Mucosa of descending colon (tissue), 3 donors: ENCODE data around the gene FHL3. TPM values are rescaled to one million over a fixed set of nuclear protein-coding genes. Genes with fewer than 3 reads are reported as not detected.

Experiments
- ATAC-seq: fragments of 200-7000 bp; cut with Tn5 transposase; one replicate; pipeline ENCODE4 v1.9.1; 2020; ENCODE audit warnings: mild to moderate bottlenecking, moderate library complexity
- DNase-seq, 3 donors: peaks; one replicate each; pipeline ENCODE4 v3.0.0-alpha.2; 2020
- H3K36me3 ChIP-seq: fragments of 200-600 bp; one replicate; pipeline ENCODE4 v1.8.0; 2021; ENCODE audit warnings: low read depth, mild to moderate bottlenecking
- H3K4me1 ChIP-seq: fragments of 200-600 bp; one replicate; pipeline ENCODE4 v1.8.0; 2021; ENCODE audit warnings: low read depth, mild to moderate bottlenecking
- H3K4me3 ChIP-seq: fragments of 200-600 bp; one replicate; pipeline ENCODE4 v1.8.0; 2021; ENCODE audit warnings: mild to moderate bottlenecking
- H3K9me3 ChIP-seq: fragments of 200-600 bp; one replicate; pipeline ENCODE4 v1.8.0; 2021; ENCODE audit warnings: mild to moderate bottlenecking
- intact Hi-C, 2 donors: fragments of 100-400 bp; cut with DNase I in 1 of 2; cut with micrococcal nuclease in 1 of 2; formaldehyde crosslinking; loops; one replicate each; pipeline versions ENCODE4 v1.11.0 to v1.11.1; 2022; cut with DNase I, micrococcal nuclease
- total RNA-seq, 3 donors: library from RNA; stranded (reverse); fragmentation: NEBNext Ultra II Directional in 2 of 3; extraction: Animal tissue kit (Norgen Biotek cat#: 25700) in 2 of 3; gene quantifications; one replicate each; pipeline versions ENCODE4 v1.2.1 to v1.2.4, GENCODE V29; 2021 to 2023
- TF ChIP-seq, protein P1 (sequence below): fragments of 200-600 bp; IDR thresholded peaks from one replicate; pipeline ENCODE4 v1.8.0; 2022; ENCODE audit warnings: antibody characterized with exemption, mild to moderate bottlenecking
- donor health status: DM: no; HTN: no; CAD: no; lungs with moderate emphysema.
- donor health status: DM: no; HTN: no; CAD: no.
- donor health status: DM: no; HTN: yes; CAD: no.

FHL3 gene
- total RNA-seq, 3 donors from 2014 or later, result 2.0 to 34.1 (median 8.7) TPM

DNA sequence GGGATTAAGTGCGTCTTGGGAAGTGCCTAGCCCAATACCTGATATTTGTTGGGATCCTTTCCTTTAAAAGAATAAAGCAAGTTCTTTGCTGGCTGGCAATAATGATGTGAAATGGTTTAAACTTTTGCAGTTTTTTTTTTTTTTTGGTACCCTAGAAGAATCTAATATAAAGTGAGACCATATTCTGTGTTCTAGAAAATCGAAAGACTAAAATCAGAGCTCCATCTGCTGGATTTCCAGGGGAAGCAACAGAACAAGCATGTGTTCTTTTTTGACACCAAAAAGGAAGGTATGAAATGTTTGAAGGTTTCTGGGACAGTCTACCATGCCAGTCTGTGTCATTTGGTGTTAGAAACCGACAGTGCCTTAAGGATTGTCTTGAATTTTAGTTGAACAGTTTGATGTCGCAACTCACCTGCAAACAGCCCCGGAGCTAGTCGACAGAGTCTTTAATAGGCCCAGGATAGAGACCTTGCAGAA is 13.6 kb upstream of the FHL3 start:
- no peaks in the 10 kb centered on the region for H3K36me3 ChIP-seq
- TF ChIP-seq, protein P1, sequence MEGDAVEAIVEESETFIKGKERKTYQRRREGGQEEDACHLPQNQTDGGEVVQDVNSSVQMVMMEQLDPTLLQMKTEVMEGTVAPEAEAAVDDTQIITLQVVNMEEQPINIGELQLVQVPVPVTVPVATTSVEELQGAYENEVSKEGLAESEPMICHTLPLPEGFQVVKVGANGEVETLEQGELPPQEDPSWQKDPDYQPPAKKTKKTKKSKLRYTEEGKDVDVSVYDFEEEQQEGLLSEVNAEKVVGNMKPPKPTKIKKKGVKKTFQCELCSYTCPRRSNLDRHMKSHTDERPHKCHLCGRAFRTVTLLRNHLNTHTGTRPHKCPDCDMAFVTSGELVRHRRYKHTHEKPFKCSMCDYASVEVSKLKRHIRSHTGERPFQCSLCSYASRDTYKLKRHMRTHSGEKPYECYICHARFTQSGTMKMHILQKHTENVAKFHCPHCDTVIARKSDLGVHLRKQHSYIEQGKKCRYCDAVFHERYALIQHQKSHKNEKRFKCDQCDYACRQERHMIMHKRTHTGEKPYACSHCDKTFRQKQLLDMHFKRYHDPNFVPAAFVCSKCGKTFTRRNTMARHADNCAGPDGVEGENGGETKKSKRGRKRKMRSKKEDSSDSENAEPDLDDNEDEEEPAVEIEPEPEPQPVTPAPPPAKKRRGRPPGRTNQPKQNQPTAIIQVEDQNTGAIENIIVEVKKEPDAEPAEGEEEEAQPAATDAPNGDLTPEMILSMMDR, result no peak
- peaks cover 5% of the 10 kb centered on the region for H3K4me1 ChIP-seq
- no peaks in the 10 kb centered on the region for H3K9me3 ChIP-seq
- intact Hi-C loops, result no loop called here
- H3K4me3 ChIP-seq, result no peak overlapping the region
- ATAC-seq, result no peak
- DNase-seq, result no peak

DNA sequence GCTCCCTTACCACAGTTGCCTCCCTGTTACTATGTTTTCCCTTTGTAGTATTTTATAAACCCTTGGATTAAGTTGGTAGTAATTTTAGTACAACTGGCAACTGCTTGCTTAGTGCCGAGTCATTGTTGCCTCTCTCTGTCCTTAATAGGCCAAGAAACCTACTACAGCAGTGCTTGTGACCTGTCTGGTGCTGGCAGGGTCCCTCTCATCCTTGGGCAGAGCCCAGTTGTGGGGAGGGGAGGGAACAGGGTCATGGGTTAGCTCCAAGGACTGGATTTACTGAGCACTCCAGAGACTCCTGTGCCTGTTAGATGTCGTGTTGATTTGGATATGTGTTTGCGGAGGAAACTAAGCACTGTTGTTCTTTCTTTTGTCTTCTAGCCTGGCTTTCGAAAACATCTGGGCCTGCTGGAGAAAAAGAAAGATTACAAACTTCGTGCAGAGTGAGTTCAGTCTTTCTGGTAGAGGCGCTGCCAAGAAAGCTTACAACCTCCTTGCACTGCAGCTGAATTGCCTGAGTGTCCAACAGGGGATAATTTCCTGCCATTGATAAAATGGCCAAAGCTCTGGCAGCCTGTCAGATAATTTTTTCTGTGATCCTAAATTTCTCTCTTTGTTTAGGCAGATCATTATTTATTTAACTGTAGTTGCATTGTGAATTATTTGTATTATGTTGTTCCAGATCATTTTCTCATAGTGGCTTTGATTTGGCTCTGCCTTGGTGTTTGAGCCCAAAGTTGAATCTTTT is 10.8 kb upstream of the FHL3 start:
- Histone ChIP-seq H3K4me3 (no peak overlapping the region), H3K36me3 (no peaks in the 10 kb centered on the region), H3K9me3 (no peaks in the 10 kb centered on the region), H3K4me1 (peaks cover 14% of the 10 kb centered on the region)
- ATAC-seq (no peak), DNase-seq (no peak)
- intact Hi-C loops, result no loop called here
- TF ChIP-seq, protein P1, result no peak

DNA sequence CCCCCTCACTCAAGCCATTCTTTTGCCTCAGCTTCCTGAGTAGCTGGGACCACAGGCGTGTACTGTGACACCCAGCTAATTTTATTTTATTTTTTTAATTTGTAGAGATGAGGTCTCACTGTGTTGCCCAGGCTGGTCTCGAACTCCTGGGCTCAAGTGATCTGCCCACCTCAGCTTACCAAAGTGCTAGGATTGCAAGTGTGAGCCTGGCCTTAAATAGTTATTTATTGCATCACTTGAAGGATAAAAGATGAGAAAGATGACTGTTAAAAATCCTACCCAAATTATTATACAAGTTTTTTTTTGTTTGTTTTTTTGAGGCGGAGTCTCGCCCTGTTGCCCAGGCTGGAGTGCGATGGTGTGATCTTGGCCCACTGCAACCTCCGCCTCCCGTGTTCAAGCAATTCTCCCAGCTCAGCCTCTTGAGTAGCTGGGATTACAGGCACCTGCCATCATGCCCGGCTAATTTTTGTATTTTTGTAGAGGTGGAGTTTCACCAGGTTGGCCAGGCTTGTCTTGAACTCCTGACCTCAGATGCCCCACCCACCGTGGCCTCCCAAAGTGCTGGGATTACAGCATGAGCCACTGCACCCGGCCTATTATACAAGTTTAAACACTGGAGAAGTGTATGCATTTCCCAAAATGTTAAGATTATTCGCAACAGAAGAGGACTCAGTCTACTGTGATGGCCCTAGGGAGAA is 9.6 kb upstream of the FHL3 start:
- TF ChIP-seq, protein P1, result no peak
- no peak for DNase-seq
- no peaks in the 10 kb centered on the region for H3K36me3 ChIP-seq
- peaks cover 14% of the 10 kb centered on the region for H3K4me1 ChIP-seq
- H3K9me3 ChIP-seq, result no peaks in the 10 kb centered on the region
- no peak overlapping the region for H3K4me3 ChIP-seq
- intact Hi-C loops, result no loop called here
- no peak for ATAC-seq

DNA sequence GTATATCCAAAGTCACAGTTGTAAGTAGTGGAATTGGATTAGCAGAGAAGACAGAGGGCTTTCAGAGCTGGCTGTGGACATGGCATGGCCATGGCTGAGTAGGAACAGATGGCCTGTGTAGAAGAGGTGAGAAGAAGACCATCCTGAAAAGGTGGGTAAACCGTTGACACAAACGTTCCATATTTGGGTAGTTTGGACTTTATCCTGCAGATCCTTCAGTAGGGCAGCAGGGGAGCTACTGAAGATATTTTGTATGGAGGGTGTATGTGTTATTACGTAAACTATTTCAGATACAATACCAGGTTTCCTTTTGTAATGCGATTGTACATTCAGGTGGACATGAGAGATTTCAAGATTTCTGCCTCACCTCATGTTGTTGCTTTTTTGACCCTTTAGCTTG is 8.9 kb upstream of the FHL3 start:
- no peaks in the 10 kb centered on the region for H3K36me3 ChIP-seq
- no peaks in the 10 kb centered on the region for H3K9me3 ChIP-seq
- no peak for ATAC-seq
- no peak overlapping the region for H3K4me3 ChIP-seq
- intact Hi-C loops, result no loop called here
- TF ChIP-seq, protein P1, result no peak
- H3K4me1 ChIP-seq, result peaks cover 14% of the 10 kb centered on the region
- no peak for DNase-seq

DNA sequence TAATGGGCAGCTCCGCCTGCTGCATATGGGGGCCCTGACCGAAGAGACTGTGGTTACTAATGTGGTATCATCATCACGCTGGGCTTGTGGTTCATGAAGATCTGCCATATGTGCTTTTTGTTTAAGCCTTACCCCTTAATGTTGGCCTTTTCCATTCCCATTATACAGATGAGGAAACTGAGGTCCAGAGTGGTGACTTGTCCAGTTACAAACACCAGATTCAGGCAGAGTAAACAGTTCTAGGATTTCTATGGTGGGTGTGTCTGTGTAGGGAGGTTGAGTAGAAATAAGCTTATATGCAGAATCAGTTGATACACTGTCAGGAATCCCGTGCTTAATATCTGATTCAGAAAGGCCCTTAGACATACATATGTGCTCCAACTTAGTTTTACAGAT is 7.9 kb upstream of the FHL3 start:
- peaks cover 14% of the 10 kb centered on the region for H3K4me1 ChIP-seq
- TF ChIP-seq, protein P1, result no peak
- ATAC-seq (no peak), DNase-seq (no peak)
- H3K9me3 ChIP-seq, result no peaks in the 10 kb centered on the region
- no peaks in the 10 kb centered on the region for H3K36me3 ChIP-seq
- H3K4me3 ChIP-seq, result peak overlapping the region; percentile 35
- intact Hi-C loops, result no loop called here
